Muscle of leg (tissue), 11 donors: Measurements from ENCODE around the gene RAI14. TPM values are rescaled to one million over a fixed set of nuclear protein-coding genes. Genes with fewer than 3 reads are reported as not detected.
"Not testable (repeated sequence)": the region's sequence is repeated elsewhere in the genome, so short reads cannot be mapped to it uniquely, and the experiment has no call there.

Experiments
- DNase-seq: peaks from one replicate; pipeline ENCODE4 v3.0.0; 2013
- H3K27ac ChIP-seq: one replicate; pipeline ENCODE4 v1.5.1; 2013; ENCODE audit warnings: mild to moderate bottlenecking, low read length, control low read depth
- H3K27me3 ChIP-seq: one replicate; pipeline ENCODE4 v1.6.1; 2013; ENCODE audit warnings: low read length; ENCODE audit not compliant: control insufficient read depth, insufficient read depth
- H3K36me3 ChIP-seq: one replicate; pipeline ENCODE4 v1.6.1; 2013; ENCODE audit warnings: low read length; ENCODE audit not compliant: control insufficient read depth, insufficient read depth
- H3K4me1 ChIP-seq: one replicate; pipeline ENCODE4 v1.6.1; 2013; ENCODE audit warnings: low read length; ENCODE audit not compliant: control insufficient read depth, insufficient read depth
- H3K4me3 ChIP-seq: one replicate; pipeline ENCODE4 v1.5.1; 2013; ENCODE audit warnings: low read length, control low read depth
- H3K9me3 ChIP-seq: replicated peaks from 2 replicates; pipeline ENCODE4 v1.6.1; 2013; ENCODE audit warnings: low read depth, low read length; ENCODE audit not compliant: control insufficient read depth
- WGBS: methylation state at CpG from one replicate; pipeline ENCODE4 v1.1.5; 2013; ENCODE audit warnings: missing lambda C conversion rate; ENCODE audit not compliant: insufficient coverage; 5-methylcytosine and 5-hydroxymethylcytosine counted together
- polyA plus RNA-seq, 8 donors: library from polyadenylated mRNA; unstranded; fragments of 120-200 nt; gene quantifications; one replicate each; pipeline versions ENCODE4 v1.2.1 to v1.2.3, GENCODE V29; 2013; ENCODE audit warnings: inconsistent platforms in 1 of 8, low replicate concordance in 1 of 8; ENCODE audit not compliant: insufficient read length in 8 of 8, insufficient read depth in 1 of 8
- total RNA-seq: library from RNA; stranded (reverse); fragments of 120-200 nt; gene quantifications from one replicate; pipeline ENCODE4 v1.2.4, GENCODE V29; 2013

RAI14 gene
- total and polyA plus RNA-seq, 9 donors: 15.7 to 40.4 (median 24.3) TPM

DNA sequence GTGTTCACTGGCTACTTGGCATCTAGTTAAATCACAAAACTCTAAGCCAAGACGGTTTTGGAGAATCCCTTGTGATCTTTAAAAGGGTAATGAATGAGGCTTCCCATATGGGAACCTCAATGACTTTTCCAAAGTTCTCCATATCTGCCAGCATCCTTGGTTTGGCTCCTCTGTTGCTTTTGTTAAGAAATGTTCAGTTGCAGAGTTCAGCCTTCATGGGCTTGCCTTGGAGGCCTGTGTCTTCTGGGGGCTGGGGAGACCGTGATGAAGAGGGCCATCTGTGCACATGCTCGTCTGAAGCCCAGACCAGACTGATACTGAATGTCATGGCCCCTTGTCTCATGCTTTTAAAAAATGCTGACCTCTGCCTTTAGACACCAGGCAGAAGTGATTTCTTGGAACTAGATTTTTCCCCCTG lies 84.3 kb downstream of the RAI14 start:
- WGBS: 5% methylated on average over 2 of the region's 3 CpGs
- H3K4me1 ChIP-seq: peaks cover 11% of the 10 kb centered on the region
- H3K36me3 ChIP-seq: no peaks in the 10 kb centered on the region
- H3K27ac ChIP-seq: peak overlapping the region; percentile 60
- no peaks in the 10 kb centered on the region for H3K27me3 ChIP-seq
- H3K4me3 ChIP-seq: no peak overlapping the region
- peak; percentile 82 for DNase-seq
- no peaks in the 10 kb centered on the region for H3K9me3 ChIP-seq

DNA sequence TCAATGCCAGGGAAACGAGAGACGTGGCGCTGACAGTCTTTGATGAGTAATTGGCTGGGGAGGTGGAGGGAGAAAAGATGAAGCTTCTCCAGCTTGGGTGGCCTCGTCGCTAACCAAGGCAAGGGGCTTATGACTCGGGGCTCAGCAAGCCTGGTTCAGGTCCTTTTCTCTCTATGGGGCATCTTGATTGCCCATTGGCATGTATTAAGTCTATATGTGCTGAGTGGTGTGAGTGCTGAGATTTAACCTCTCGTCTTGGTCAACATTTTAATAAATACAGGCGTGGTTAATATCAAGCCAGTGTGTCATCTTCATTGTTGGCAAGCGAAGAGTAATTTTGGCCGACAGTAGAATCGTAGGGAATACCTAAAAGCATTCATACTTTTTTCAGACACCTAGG lies 85.9 kb downstream of the RAI14 start:
- Histone ChIP-seq H3K27ac (no peak overlapping the region), H3K4me1 (peaks cover 11% of the 10 kb centered on the region), H3K4me3 (no peak overlapping the region), H3K36me3 (no peaks in the 10 kb centered on the region), H3K9me3 (no peaks in the 10 kb centered on the region), H3K27me3 (no peaks in the 10 kb centered on the region)
- WGBS: 94% methylated on average over 7 of the region's 11 CpGs
- no peak for DNase-seq

DNA sequence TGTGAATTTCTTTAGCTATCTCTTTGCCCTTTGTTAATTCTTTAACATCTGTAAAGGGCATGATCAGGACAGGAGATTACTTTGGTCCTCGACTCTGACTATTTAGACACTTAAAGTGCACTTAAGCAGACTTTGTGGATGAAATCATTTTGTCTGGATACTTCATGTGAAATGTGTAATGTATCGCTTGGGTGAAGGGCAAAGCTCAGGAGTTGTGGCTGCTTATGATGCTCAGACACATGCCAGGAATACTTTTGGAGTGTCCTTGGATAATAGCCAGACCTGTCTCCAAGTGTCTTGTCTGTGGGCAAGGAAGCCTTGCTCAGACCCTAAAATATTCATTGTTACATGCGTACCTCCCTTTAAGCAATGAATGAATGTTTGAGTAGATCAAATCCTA lies 87.8 kb downstream of the RAI14 start:
- WGBS: 38% methylated on average over 1 of the region's 3 CpGs
- Histone ChIP-seq H3K4me3 (no peak overlapping the region), H3K27me3 (no peaks in the 10 kb centered on the region), H3K27ac (no peak overlapping the region), H3K9me3 (no peaks in the 10 kb centered on the region), H3K36me3 (no peaks in the 10 kb centered on the region), H3K4me1 (peaks cover 7% of the 10 kb centered on the region)
- no peak for DNase-seq

DNA sequence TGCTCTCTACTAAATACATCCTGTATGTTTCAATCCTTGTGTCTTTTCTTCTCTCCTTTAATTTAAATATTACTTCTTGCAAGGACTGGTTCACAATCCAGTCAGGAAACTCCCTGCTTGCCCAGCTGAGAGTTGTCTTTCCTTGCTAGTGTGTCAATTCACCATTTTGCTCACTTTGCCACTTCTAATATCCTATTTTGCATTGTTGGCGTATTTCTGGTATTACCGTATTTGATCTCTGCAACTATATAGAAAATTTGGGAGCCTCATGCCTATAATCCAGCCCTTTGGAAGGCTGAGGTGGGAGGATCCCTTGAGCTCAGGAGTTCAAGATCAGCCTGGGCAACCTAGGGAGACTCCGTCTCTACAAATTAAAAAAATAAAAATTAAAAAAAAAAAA lies 92.3 kb downstream of the RAI14 start:
- H3K4me3 ChIP-seq: no peak overlapping the region
- no peak for DNase-seq
- H3K9me3 ChIP-seq: no peaks in the 10 kb centered on the region
- H3K27ac ChIP-seq: no peak overlapping the region
- WGBS: 100% methylated on average over 1 of the region's 3 CpGs
- peaks cover 3% of the 10 kb centered on the region for H3K4me1 ChIP-seq
- no peaks in the 10 kb centered on the region for H3K27me3 ChIP-seq
- no peaks in the 10 kb centered on the region for H3K36me3 ChIP-seq

DNA sequence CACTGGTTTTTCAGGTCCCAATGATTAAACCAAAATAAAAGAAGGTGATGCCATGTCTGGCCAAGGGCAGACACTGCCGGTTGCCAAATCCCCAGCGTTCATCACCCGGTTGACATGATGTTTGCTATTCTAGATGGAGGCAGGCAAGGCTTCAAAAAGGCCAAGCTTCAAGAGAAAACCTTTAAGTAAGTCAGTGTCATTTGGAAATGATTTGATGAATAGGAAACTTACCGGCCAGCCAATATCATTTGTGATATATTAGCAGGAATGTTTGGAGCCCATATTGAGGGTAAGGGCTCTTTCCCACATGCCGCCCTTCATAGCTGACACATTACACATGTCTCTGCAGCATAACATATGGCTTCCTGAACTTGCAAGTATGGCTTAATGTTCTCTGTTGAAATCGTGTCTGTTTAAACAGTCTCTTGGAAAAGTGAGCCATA lies 93.3 kb downstream of the RAI14 start:
- Histone ChIP-seq H3K9me3 (no peaks in the 10 kb centered on the region), H3K4me3 (no peak overlapping the region), H3K27me3 (no peaks in the 10 kb centered on the region), H3K27ac (no peak overlapping the region), H3K36me3 (no peaks in the 10 kb centered on the region), H3K4me1 (peaks cover 3% of the 10 kb centered on the region)
- peak; percentile 48 for DNase-seq
- 42% methylated on average over 3 of the region's 6 CpGs for WGBS

DNA sequence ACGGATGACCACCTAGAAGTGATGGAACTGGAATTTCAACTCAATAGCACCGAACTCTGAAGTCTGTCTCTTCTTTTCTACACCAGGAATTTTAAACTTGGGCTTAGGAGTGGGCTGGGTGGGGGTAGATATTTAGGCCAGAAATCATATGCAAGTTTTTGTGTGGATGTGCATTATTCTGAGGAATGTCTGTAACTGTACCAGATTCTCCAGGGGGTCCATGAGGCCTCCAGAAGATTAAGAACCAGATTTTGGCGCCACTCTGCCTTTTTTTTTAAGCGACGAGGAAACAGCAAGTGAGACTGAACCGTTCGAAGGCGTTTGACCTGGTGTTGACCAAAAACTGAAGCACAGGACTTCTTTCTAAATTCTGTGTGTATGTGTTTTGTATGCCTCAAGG lies 94.1 kb downstream of the RAI14 start:
- 44% methylated on average over 6 of the region's 8 CpGs for WGBS
- no peaks in the 10 kb centered on the region for H3K27me3 ChIP-seq
- H3K36me3 ChIP-seq: no peaks in the 10 kb centered on the region
- DNase-seq: peak; percentile 30
- no peak overlapping the region for H3K27ac ChIP-seq
- H3K4me3 ChIP-seq: no peak overlapping the region
- H3K4me1 ChIP-seq: peaks cover 3% of the 10 kb centered on the region
- no peaks in the 10 kb centered on the region for H3K9me3 ChIP-seq

DNA sequence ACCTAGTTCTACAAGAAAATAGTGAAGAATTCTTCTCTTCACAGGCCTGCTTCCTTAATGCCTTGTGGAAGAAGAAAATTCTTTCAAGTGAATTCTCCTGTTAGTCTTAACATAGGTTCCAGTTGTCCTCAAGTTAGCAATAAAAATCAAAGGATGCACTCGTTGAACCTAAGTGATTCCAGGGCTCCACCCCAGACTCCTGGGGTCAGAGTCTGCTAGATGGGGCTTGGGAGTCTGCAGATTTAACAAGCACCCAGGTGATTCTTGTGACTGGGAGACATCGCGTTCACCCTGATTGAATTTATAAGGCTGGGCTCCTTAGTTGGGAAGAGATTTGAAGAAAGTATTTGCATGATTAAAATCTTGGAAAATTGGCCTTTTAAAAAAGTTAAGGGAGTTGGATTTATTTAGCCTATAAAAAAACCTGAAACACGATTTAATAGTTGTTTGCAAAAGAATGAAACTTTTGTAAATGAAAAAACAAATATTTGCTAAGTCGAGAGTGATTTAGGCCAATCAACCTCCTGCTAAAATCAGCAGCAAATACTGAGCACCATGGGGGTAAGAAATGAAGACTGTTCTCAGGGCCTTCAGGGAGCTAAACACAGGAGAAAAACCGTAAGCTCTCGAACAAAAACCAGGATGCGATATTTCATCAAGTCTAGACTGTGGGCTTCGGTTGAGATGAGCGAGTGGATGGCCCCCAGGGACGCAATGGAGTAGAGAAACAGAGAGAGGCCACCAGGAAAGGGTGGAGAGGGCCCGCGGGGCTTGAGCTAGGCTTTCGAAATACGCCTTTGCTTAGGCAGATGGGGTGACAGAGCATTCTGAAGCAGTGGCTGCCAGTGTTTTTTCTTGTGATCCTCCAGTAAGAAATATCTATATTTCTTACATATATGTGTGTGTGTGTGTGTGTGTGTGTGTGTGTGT lies 95.9 kb downstream of the RAI14 start:
- peak; percentile 27 for DNase-seq
- WGBS: 48% methylated on average over 4 of the region's 15 CpGs
- H3K27ac ChIP-seq: peak overlapping the region; percentile 38
- no peaks in the 10 kb centered on the region for H3K9me3 ChIP-seq
- H3K36me3 ChIP-seq: no peaks in the 10 kb centered on the region
- H3K27me3 ChIP-seq: no peaks in the 10 kb centered on the region
- peaks cover 3% of the 10 kb centered on the region for H3K4me1 ChIP-seq
- no peak overlapping the region for H3K4me3 ChIP-seq

DNA sequence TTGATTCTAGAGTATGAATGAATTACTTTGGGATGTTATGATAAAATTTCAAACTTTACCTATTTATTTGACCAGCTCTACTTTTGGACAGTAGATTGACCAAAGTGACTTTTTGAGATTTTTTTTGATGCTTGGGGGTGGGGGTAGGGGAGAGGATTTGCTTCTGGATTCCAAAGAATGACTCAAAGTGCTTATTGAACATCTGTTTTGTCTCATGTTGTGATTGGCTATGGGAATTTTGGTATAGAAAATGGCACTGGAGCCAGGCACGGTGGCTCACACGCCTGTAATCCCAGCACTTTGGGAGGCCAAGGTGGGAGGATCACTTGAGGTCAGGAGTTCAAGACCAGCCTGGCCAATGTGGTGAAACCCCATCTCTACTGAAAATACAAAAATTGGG lies 97.1 kb downstream of the RAI14 start:
- not testable (repeated sequence) for H3K27ac ChIP-seq, DNase-seq, H3K27me3 ChIP-seq, H3K36me3 ChIP-seq, H3K4me3 ChIP-seq, H3K4me1 ChIP-seq, H3K9me3 ChIP-seq
- WGBS: 82% methylated on average over 2 of the region's 2 CpGs

DNA sequence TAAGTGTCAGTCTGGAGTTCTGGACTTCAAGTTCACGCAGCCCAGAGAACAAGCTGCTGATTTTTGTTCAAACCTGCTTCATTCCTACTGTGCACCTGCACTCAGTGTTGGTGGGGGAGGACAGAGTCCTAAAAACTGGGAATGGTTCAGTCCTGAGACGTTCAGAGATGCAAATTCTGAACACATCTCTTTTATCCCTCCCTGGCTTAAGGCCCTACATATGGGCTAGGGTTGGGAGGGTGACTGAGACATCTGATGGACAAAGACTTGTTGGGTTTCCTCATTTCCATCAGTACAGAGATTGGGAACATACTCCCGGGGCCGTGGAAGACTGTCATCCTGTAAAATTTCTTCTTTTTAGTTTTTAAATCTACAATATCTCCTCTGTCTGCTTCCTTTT lies 99.8 kb downstream of the RAI14 start:
- H3K9me3 ChIP-seq: no peaks in the 10 kb centered on the region
- no peak overlapping the region for H3K4me3 ChIP-seq
- no CpG with 5 or more reads among the region's 4 CpGs for WGBS
- no peak for DNase-seq
- H3K27ac ChIP-seq: no peak overlapping the region
- peaks cover 3% of the 10 kb centered on the region for H3K4me1 ChIP-seq
- H3K36me3 ChIP-seq: peaks cover 10% of the 10 kb centered on the region
- no peaks in the 10 kb centered on the region for H3K27me3 ChIP-seq

DNA sequence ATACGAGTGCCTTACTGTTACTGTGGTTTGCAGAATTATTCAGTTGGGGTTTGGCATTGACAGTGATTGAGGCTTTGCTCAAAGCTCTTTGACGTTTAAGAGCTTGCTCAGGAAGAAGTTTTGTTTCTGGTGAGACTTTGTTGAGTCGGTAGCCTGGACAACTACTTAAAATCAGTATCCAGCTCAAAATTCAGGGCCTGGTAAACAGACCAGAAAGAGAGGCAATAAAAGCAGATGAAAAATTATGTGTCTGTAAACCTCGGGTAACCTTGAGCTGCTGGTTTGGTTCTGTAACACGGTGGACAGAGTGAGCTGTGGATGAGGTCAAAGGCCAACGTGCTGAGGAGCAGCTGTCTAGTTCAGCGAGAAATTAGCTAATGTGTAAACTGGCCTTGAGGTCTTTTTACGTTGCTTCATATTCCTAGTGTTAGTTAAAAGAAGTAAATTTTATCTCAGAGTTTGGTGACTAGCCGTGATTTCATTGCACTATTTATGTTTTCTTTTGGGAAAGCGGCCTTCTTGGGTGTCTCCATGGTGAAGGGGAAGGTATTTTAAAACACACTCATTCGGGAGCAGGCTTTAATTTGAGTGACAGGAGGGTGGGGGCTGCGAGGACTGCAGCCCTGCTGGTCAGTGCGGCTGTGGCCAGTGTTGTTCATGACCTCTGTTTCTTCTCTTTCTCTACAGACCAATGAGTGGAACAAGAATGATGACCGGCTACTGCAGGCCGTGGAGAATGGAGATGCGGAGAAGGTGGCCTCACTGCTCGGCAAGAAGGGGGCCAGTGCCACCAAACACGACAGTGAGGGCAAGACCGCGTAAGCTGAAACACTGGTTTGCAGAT lies 100.9 kb downstream of the RAI14 start:
- Histone ChIP-seq H3K27me3 (no peaks in the 10 kb centered on the region), H3K4me1 (peaks cover 3% of the 10 kb centered on the region), H3K27ac (no peak overlapping the region), H3K4me3 (no peak overlapping the region), H3K36me3 (peaks cover 10% of the 10 kb centered on the region), H3K9me3 (no peaks in the 10 kb centered on the region)
- DNase-seq: peak; percentile 30
- WGBS: 58% methylated on average over 10 of the region's 20 CpGs
